ENCODE data around the gene ANK2.
A peak's percentile ranks its signal among the peaks of the same experiment; 100 is the strongest.

The ANK2 gene

GRCh38 chr4:113339430-113339813, 290.0 kb downstream of the ANK2 start:
- DNase-seq (ENCODE audit: low read depth in 2 of 2) = no peak

- no peak for DNase-seq (ENCODE audit: low read depth in 2 of 2)
Observed at GRCh38 chr4:113344100-113344499, 294.6 kb downstream of the ANK2 start.

GRCh38 chr4:113347245-113347644, 297.8 kb downstream of the ANK2 start:
- DNase-seq (ENCODE audit: low read depth in 2 of 2) = no peak

GRCh38 chr4:113349430-113349829, 300.0 kb downstream of the ANK2 start:
- no peak for DNase-seq (ENCODE audit: low read depth in 2 of 2)

- DNase-seq (ENCODE audit: low read depth in 2 of 2) = no peak
Observed at GRCh38 chr4:113350576-113350975, 301.1 kb downstream of the ANK2 start.

- peak; percentile 39 to 50 for DNase-seq (ENCODE audit: low read depth in 2 of 2)
Observed at GRCh38 chr4:113355550-113356371, 306.3 kb downstream of the ANK2 start.

GRCh38 chr4:113356453-113356852, 307.0 kb downstream of the ANK2 start:
- DNase-seq (ENCODE audit: low read depth in 2 of 2) = no peak

GRCh38 chr4:113358784-113359183, 309.3 kb downstream of the ANK2 start:
- no peak for DNase-seq (ENCODE audit: low read depth in 2 of 2)

- DNase-seq (ENCODE audit: low read depth in 2 of 2) = no peak
Observed at GRCh38 chr4:113365377-113365776, 315.9 kb downstream of the ANK2 start.

GRCh38 chr4:113368056-113368455, 318.6 kb downstream of the ANK2 start:
- DNase-seq (ENCODE audit: low read depth in 2 of 2) = no peak

- no peak for DNase-seq (ENCODE audit: low read depth in 2 of 2)
Observed at GRCh38 chr4:113371111-113371510, 321.7 kb downstream of the ANK2 start.

- no peak for DNase-seq (ENCODE audit: low read depth in 2 of 2)
Observed at GRCh38 chr4:113375964-113376666, 326.7 kb downstream of the ANK2 start.

GRCh38 chr4:113378836-113379235, 329.4 kb downstream of the ANK2 start:
- no peak for DNase-seq (ENCODE audit: low read depth in 2 of 2)

- no peak for DNase-seq (ENCODE audit: low read depth in 2 of 2)
Observed at GRCh38 chr4:113382704-113383103, 333.3 kb downstream of the ANK2 start.

- no peak for DNase-seq (ENCODE audit: low read depth in 2 of 2)
Observed at GRCh38 chr4:113383111-113383785, 333.8 kb downstream of the ANK2 start.

GRCh38 chr4:113384600-113384999, 335.1 kb downstream of the ANK2 start:
- DNase-seq (ENCODE audit: low read depth in 2 of 2) = no peak

GRCh38 chr4:113385281-113385899, 335.9 kb downstream of the ANK2 start:
- no peak for DNase-seq (ENCODE audit: low read depth in 2 of 2)

GRCh38 chr4:113389160-113389559, 339.7 kb downstream of the ANK2 start:
- no peak for DNase-seq (ENCODE audit: low read depth in 2 of 2)

GRCh38 chr4:113390850-113391249, 341.4 kb downstream of the ANK2 start:
- no peak for DNase-seq (ENCODE audit: low read depth in 2 of 2)

GRCh38 chr4:113394108-113394729, 344.8 kb downstream of the ANK2 start:
- DNase-seq (ENCODE audit: low read depth in 2 of 2) = no peak

GRCh38 chr4:113394730-113395530, 345.5 kb downstream of the ANK2 start:
- peak in 1 of 2 donors; percentile 73 for DNase-seq (ENCODE audit: low read depth in 2 of 2)

All from stimulated activated CD4-positive, alpha-beta T cell treated with anti-CD3 and anti-CD28 coated beads, Interleukin-1b, Interleukin-23, amount 100 ng/mL, for 4 hours (primary cell).